Esophagus muscularis mucosa (tissue), 4 donors: Measurements from ENCODE around the gene RC3H2. TPM values are rescaled to one million over a fixed set of nuclear protein-coding genes. Genes with fewer than 3 reads are reported as not detected.
"Not testable (repeated sequence)": the region's sequence is repeated elsewhere in the genome, so short reads cannot be mapped to it uniquely, and the experiment has no call there.

Experiments
- DNase-seq: peaks from one replicate; pipeline ENCODE4 v3.0.0-alpha.2; 2017; ENCODE audit errors: extremely low spot score
- H3K27ac ChIP-seq, 4 donors: fragments of 200-600 bp; sonication (generic); replicated peaks in 1 of 4; 1 replicate in 3 of 4; 2 replicates in 1 of 4; pipeline ENCODE4 v1.5.1; 2016 to 2019; ENCODE audit warnings: mild to moderate bottlenecking in 1 of 4
- H3K27me3 ChIP-seq, 4 donors: fragments of 200-600 bp; sonication (generic); one replicate each; pipeline versions ENCODE4 v1.5.1 to v1.6.0; 2016 to 2019
- H3K36me3 ChIP-seq, 4 donors: fragments of 200-600 bp; sonication (generic); one replicate each; pipeline ENCODE4 v1.5.1; 2016 to 2019
- H3K4me1 ChIP-seq, 4 donors: fragments of 200-600 bp; sonication (generic); one replicate each; pipeline ENCODE4 v1.5.1; 2016 to 2019
- H3K4me3 ChIP-seq, 4 donors: fragments of 200-600 bp; sonication (generic); 1 replicate in 2 of 4; 2 replicates in 2 of 4; pipeline ENCODE4 v1.5.1; 2016 to 2019; ENCODE audit warnings: mild to moderate bottlenecking in 4 of 4, moderate library complexity in 1 of 4
- H3K9me3 ChIP-seq, 4 donors: fragments of 200-600 bp; sonication (generic); 1 replicate in 3 of 4; 2 replicates in 1 of 4; pipeline ENCODE4 v1.5.1; 2016 to 2019
- CTCF ChIP-seq, 3 experiments: fragments of 200-600 bp in 2 of 3; fragments of 450-650 bp in 1 of 3; sonication (generic) in 2 of 3; IDR thresholded peaks; one replicate each; pipeline ENCODE4 v1.5.1; 2017 to 2019; ENCODE audit warnings: antibody characterized with exemption in 3 of 3, mild to moderate bottlenecking in 2 of 3, moderate library complexity in 1 of 3
- EP300 ChIP-seq: sonication (generic); formaldehyde crosslinking; IDR thresholded peaks from one replicate; pipeline ENCODE4 v1.6.1; 2017; ENCODE audit warnings: antibody characterized with exemption
- POLR2A ChIP-seq: fragments of 450-650 bp; IDR thresholded peaks from one replicate; pipeline ENCODE4 v1.6.1; 2017; ENCODE audit warnings: antibody characterized with exemption, moderate library complexity, mild to moderate bottlenecking, low read depth
- POLR2AphosphoS5 ChIP-seq, 2 donors: sonication (generic); formaldehyde crosslinking; IDR thresholded peaks; one replicate each; pipeline ENCODE4 v1.6.1; 2017; ENCODE audit warnings: antibody characterized with exemption in 2 of 2
- WGBS: methylation state at CpG from one replicate; pipeline ENCODE4 v1.1.5; 2018; 5-methylcytosine and 5-hydroxymethylcytosine counted together
- intact Hi-C: fragments of 100-400 bp; cut with DNase I; formaldehyde crosslinking; loops from one replicate; pipeline ENCODE4 v1.15.1; 2023
- total RNA-seq, 4 donors: library from RNA; depleted of rRNA; stranded (reverse); fragments of >200 nt; gene quantifications; one replicate each; pipeline versions ENCODE4 v1.1.0 to v1.2.1, GENCODE V29; 2016

Gene RC3H2
- total RNA-seq, 4 donors from 2014 or later: 40.1 to 58.1 (median 57.8) TPM

GRCh38 chr9:122810306-122810946, 94.7 kb downstream of the RC3H2 start:
- Histone ChIP-seq H3K27ac (no peak overlapping the region), H3K4me1 (peaks cover 0 to 7% (median 2%) of the 10 kb centered on the region in 4 donors), H3K27me3 (no peaks in the 10 kb centered on the region), H3K4me3 (no peak overlapping the region), H3K36me3 (peaks cover 0 to 7% (median 2%) of the 10 kb centered on the region in 4 donors), H3K9me3 (no peaks in the 10 kb centered on the region)
- no peak for DNase-seq
- intact Hi-C loops: loop anchor here (2.0 kb wide), 1 partner anchor 346 kb away; no protein-coding TSS in a partner anchor
- TF ChIP-seq POLR2AphosphoS5 (IDR thresholded peaks at IDR 0.05) (peak in 1 of 2 donors; percentile 36), EP300 (no peak), CTCF (IDR thresholded peaks at IDR 0.05) (peak; percentile 76 to 84 (median 78)), POLR2A (no peak)
- WGBS: 4% methylated on average over 8 of the region's 8 CpGs

GRCh38 chr9:122809261-122809660, 95.9 kb downstream of the RC3H2 start:
- H3K36me3 ChIP-seq, H3K4me1 ChIP-seq, H3K4me3 ChIP-seq, intact Hi-C loops, H3K27ac ChIP-seq, H3K27me3 ChIP-seq, H3K9me3 ChIP-seq, DNase-seq: not testable (repeated sequence)
- 87% methylated on average over 7 of the region's 7 CpGs for WGBS

GRCh38 chr9:122808141-122808540, 97.0 kb downstream of the RC3H2 start:
- Histone ChIP-seq H3K4me3 (no peak overlapping the region), H3K4me1 (peaks cover 0 to 10% (median 6%) of the 10 kb centered on the region in 4 donors), H3K27me3 (no peaks in the 10 kb centered on the region), H3K9me3 (no peaks in the 10 kb centered on the region), H3K27ac (no peak overlapping the region), H3K36me3 (peaks cover 0 to 4% (median 0%) of the 10 kb centered on the region in 4 donors)
- WGBS: 89% methylated on average over 3 of the region's 3 CpGs
- no peak for TF ChIP-seq CTCF (IDR thresholded peaks at IDR 0.05)
- TF ChIP-seq POLR2A: no peak
- no peak for TF ChIP-seq POLR2AphosphoS5 (IDR thresholded peaks at IDR 0.05)
- no peak for TF ChIP-seq EP300
- no peak for DNase-seq
- intact Hi-C loops: no loop called here

GRCh38 chr9:122807271-122807900, 97.8 kb downstream of the RC3H2 start:
- no peak for DNase-seq
- Histone ChIP-seq H3K4me1 (peaks cover 0 to 10% (median 6%) of the 10 kb centered on the region in 4 donors), H3K36me3 (peaks cover 0 to 4% (median 0%) of the 10 kb centered on the region in 4 donors), H3K4me3 (no peak overlapping the region), H3K27me3 (no peaks in the 10 kb centered on the region), H3K27ac (no peak overlapping the region), H3K9me3 (no peaks in the 10 kb centered on the region)
- TF ChIP-seq CTCF (IDR thresholded peaks at IDR 0.05) (no peak), POLR2AphosphoS5 (IDR thresholded peaks at IDR 0.05) (no peak), POLR2A (no peak), EP300 (no peak)
- intact Hi-C loops: no loop called here
- 50% methylated on average over 1 of the region's 1 CpG for WGBS

- H3K4me3 ChIP-seq: no peak overlapping the region
- H3K4me1 ChIP-seq: peaks cover 0 to 10% (median 6%) of the 10 kb centered on the region in 4 donors
- DNase-seq: no peak
- no peak overlapping the region for H3K27ac ChIP-seq
- peaks cover 0 to 4% (median 0%) of the 10 kb centered on the region in 4 donors for H3K36me3 ChIP-seq
- H3K9me3 ChIP-seq: no peaks in the 10 kb centered on the region
- intact Hi-C loops: no loop called here
- 91% methylated on average over 4 of the region's 4 CpGs for WGBS
- no peaks in the 10 kb centered on the region for H3K27me3 ChIP-seq
- TF ChIP-seq POLR2AphosphoS5 (IDR thresholded peaks at IDR 0.05) (no peak), EP300 (no peak), CTCF (IDR thresholded peaks at IDR 0.05) (no peak), POLR2A (no peak)
Measured at GRCh38 chr9:122806661-122807060, 98.5 kb downstream of the RC3H2 start.
